ENCODE results near the gene TMEM121.

GRCh38 chr14:105491366-105491973, 34.9 kb upstream of the TMEM121 start:
- no peak for TF ChIP-seq EZH2phosphoT487 (IDR thresholded peaks at IDR 0.05; ENCODE audit: borderline replicate concordance, low read length)
- TF ChIP-seq, protein P1, sequence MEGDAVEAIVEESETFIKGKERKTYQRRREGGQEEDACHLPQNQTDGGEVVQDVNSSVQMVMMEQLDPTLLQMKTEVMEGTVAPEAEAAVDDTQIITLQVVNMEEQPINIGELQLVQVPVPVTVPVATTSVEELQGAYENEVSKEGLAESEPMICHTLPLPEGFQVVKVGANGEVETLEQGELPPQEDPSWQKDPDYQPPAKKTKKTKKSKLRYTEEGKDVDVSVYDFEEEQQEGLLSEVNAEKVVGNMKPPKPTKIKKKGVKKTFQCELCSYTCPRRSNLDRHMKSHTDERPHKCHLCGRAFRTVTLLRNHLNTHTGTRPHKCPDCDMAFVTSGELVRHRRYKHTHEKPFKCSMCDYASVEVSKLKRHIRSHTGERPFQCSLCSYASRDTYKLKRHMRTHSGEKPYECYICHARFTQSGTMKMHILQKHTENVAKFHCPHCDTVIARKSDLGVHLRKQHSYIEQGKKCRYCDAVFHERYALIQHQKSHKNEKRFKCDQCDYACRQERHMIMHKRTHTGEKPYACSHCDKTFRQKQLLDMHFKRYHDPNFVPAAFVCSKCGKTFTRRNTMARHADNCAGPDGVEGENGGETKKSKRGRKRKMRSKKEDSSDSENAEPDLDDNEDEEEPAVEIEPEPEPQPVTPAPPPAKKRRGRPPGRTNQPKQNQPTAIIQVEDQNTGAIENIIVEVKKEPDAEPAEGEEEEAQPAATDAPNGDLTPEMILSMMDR (conservative IDR thresholded peaks at IDR 0.05; ENCODE audit: low read depth, low read length): no peak

All from PC-3 (cell line).